Transverse colon (tissue), 3 donors: Measurements from ENCODE around the gene ATF3.

Experiments used
- EP300 ChIP-seq: sonication (generic); formaldehyde crosslinking; IDR thresholded peaks from one replicate; pipeline ENCODE4 v1.6.1; 2017; ENCODE audit warnings: antibody characterized with exemption, low read depth
- TF ChIP-seq, protein P1 (sequence below), 5 experiments: fragments of 200-600 bp in 3 of 5; fragments of 450-650 bp in 2 of 5; sonication (generic) in 3 of 5; IDR thresholded peaks; 1 replicate in 2 of 5; 2 replicates in 3 of 5; pipeline ENCODE4 v1.5.1; 2016 to 2017; ENCODE audit warnings: antibody characterized with exemption in 5 of 5, inconsistent platforms in 3 of 5, mild to moderate bottlenecking in 2 of 5, moderate library complexity in 1 of 5

DNA sequence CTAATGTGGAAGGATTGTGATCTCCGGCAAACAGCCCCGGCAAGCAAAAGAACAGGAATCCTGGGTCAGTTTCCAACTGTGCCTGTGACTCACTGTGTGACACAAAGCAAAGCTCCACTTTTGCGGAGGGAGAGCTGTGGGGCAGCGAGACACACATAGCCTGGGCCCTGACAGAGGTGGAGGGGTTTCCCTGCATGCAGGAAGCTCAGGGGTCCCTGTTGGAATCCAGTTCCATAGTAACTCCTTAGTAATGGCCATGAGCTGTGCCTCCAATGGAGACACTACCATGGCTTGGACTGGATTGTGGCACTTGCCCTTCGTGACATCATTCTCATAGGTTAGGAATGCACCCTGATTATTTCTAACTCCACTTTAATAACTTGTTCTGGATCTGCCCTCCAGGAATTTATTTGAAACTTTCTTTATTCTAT lies 47.0 kb upstream of the ATF3 start:
- TF ChIP-seq, protein P1, sequence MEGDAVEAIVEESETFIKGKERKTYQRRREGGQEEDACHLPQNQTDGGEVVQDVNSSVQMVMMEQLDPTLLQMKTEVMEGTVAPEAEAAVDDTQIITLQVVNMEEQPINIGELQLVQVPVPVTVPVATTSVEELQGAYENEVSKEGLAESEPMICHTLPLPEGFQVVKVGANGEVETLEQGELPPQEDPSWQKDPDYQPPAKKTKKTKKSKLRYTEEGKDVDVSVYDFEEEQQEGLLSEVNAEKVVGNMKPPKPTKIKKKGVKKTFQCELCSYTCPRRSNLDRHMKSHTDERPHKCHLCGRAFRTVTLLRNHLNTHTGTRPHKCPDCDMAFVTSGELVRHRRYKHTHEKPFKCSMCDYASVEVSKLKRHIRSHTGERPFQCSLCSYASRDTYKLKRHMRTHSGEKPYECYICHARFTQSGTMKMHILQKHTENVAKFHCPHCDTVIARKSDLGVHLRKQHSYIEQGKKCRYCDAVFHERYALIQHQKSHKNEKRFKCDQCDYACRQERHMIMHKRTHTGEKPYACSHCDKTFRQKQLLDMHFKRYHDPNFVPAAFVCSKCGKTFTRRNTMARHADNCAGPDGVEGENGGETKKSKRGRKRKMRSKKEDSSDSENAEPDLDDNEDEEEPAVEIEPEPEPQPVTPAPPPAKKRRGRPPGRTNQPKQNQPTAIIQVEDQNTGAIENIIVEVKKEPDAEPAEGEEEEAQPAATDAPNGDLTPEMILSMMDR (IDR thresholded peaks at IDR 0.05): no peak
- TF ChIP-seq EP300: no peak
